ENCODE measurements around the gene PDCD1LG2. TPM values are rescaled to one million over a fixed set of nuclear protein-coding genes. Genes with fewer than 3 reads are reported as not detected.

PDCD1LG2 gene
- total RNA-seq, 4 donors from 2014 or later: 0.78 to 2.6 (median 1.6) TPM

DNA sequence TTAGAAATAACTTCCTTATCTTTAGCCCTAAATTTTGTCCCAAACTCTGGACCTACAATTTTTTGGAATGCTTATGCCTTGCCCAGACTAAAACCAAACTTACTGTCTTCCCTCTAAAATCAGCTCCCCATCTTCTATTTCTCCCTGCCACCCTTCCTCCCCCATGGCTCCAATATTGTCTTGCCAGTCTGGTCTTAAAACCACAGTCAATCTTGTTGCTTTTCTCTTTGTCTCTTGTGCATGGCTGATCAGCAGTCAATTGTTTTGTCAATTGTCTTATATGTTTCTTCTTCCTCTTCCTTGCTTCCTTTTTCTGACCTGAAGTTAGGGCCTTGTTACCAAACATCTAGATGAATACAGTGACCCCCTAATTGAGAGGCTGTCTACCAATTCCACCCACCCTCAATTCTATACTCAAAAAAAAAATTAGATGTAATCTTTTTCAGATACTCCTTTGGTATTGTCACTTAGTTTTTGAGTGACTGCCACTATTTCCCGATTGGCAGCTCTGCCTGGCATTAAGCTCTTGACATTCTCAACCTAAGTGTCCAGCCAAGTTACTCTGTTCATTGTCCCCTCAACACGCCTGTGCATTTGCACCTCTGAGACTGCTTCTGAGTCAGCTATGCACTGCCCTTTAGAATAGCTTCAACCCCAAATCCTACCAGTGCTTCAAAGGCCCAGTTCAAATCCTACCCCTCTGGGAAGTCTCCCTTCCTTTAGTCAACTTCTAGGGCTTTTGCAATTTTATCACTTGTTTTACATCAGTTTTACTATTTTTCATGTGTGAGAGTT is 2.5 kb downstream of the PDCD1LG2 start:
- Histone ChIP-seq H3K4me3 (replicated peaks in 1 of 3) (no peak overlapping the region), H3K4me1 (peaks cover 0 to 11% of the 10 kb centered on the region in 2 donors), H3K27ac (no peak overlapping the region), H3K9me3 (no peaks in the 10 kb centered on the region), H3K36me3 (no peaks in the 10 kb centered on the region), H3K27me3 (no peaks in the 10 kb centered on the region)
- intact Hi-C loops (cut with DNase I): no loop called here
- DNase-seq: no peak
- 69 to 78% methylated on average over 2 of the region's 2 CpGs for WGBS, 2 donors
- TF ChIP-seq POLR2A (IDR thresholded peaks at IDR 0.05) (no peak), CTCF (IDR thresholded peaks at IDR 0.05) (no peak)

GRCh38 chr9:5513966-5514616 is 3.8 kb downstream of the PDCD1LG2 start:
- H3K36me3 ChIP-seq: no peaks in the 10 kb centered on the region
- H3K9me3 ChIP-seq: no peaks in the 10 kb centered on the region
- 94 to 95% methylated on average over 2 of the region's 2 CpGs for WGBS, 2 donors
- H3K4me1 ChIP-seq: peaks cover 0 to 11% of the 10 kb centered on the region in 2 donors
- intact Hi-C loops (cut with DNase I): no loop called here
- no peak overlapping the region for H3K4me3 ChIP-seq (replicated peaks in 1 of 3)
- no peak overlapping the region for H3K27ac ChIP-seq
- DNase-seq: no peak
- no peaks in the 10 kb centered on the region for H3K27me3 ChIP-seq
- no peak for TF ChIP-seq POLR2A (IDR thresholded peaks at IDR 0.05)
- TF ChIP-seq CTCF (IDR thresholded peaks at IDR 0.05): no peak

- Histone ChIP-seq H3K4me1 (peaks cover 0 to 9% of the 10 kb centered on the region in 2 donors), H3K27ac (no peak overlapping the region)
- no peak for DNase-seq
These were observed 4.4 kb downstream of the PDCD1LG2 start for GRCh38 chr9:5514617-5515260.

GRCh38 chr9:5515261-5515650 is 4.9 kb downstream of the PDCD1LG2 start:
- intact Hi-C loops (cut with DNase I): no loop called here
- no peak for DNase-seq
- Histone ChIP-seq H3K27me3 (no peaks in the 10 kb centered on the region), H3K27ac (no peak overlapping the region), H3K4me3 (replicated peaks in 1 of 3) (no peak overlapping the region), H3K4me1 (peaks cover 0 to 5% of the 10 kb centered on the region in 2 donors), H3K9me3 (no peaks in the 10 kb centered on the region), H3K36me3 (no peaks in the 10 kb centered on the region)
- 42 to 53% methylated on average over 4 of the region's 4 CpGs for WGBS, 2 donors
- no peak for TF ChIP-seq CTCF (IDR thresholded peaks at IDR 0.05)

More at GRCh38 chr9:5514617-5515260, 4.4 kb downstream of the PDCD1LG2 start:
- H3K27me3 ChIP-seq: no peaks in the 10 kb centered on the region
- H3K4me3 ChIP-seq (replicated peaks in 1 of 3): no peak overlapping the region
- WGBS, 2 donors: 87 to 91% methylated on average over 6 of the region's 6 CpGs
- TF ChIP-seq CTCF (IDR thresholded peaks at IDR 0.05): no peak
- no peak for TF ChIP-seq POLR2A (IDR thresholded peaks at IDR 0.05)
- no peaks in the 10 kb centered on the region for H3K9me3 ChIP-seq
- H3K36me3 ChIP-seq: no peaks in the 10 kb centered on the region
- intact Hi-C loops (cut with DNase I): no loop called here

Data from thyroid gland (tissue), 4 donors.